GM21526 (cell line): ENCODE data around the gene PAQR6.
A peak's percentile ranks its signal among the peaks of the same experiment; 100 is the strongest.

Experiments
- ATAC-seq: cut with Tn5 transposase; IDR thresholded peaks from one replicate; pipeline ENCODE4 v1.9.1; 2021; ENCODE audit warnings: moderate library complexity; ENCODE audit not compliant: unreplicated experiment, low FRiP score

The PAQR6 gene, protein sequence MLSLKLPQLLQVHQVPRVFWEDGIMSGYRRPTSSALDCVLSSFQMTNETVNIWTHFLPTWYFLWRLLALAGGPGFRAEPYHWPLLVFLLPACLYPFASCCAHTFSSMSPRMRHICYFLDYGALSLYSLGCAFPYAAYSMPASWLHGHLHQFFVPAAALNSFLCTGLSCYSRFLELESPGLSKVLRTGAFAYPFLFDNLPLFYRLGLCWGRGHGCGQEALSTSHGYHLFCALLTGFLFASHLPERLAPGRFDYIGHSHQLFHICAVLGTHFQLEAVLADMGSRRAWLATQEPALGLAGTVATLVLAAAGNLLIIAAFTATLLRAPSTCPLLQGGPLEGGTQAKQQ

DNA sequence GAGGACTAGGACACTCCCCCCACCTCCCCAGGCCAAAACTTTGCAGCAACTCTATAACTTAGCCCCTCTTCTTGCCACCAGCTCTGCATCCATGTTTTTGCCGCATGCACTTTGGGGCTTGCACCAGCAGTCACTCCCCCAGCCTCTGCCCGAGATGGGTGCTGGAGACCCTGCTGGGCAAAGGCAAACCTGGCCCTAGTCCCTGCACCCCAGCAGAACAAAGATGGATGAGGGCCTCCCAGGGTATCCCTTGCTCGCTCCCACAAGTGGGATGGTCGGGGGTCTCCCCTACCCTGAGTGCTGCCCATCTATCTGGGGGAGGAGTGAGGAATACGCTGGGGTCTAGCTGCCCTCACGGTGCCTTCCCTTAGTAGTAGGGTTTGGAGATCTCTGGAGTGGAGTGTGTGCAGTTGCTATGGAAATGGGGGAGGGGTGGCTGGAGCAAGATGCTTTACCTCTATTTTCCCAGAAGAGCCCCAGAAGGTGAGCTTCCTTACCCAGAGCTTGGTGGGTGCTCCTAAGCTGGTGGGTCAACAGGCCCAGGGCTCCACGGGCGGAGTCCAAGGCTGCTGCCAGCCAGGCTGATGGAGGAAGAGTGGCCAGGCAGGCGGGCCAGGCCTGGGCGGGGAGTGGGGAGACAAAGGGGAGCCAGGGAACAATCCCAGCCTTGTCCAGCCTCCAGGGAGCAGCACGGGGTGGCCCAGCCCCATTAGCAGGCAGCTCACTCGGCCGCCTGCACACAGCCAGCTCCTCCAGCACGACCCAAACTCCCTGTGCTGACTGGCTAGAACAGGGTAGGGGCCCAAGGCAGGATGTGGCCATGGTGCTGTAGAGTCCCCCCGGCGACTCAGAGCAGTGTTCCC lies at the start of gene PAQR6:
Gene PAQR6 (minus strand): TSS at position 597 of the 863 bp plus-strand sequence. CDS start 1,325 bp downstream, outside the sequence.
- no peak for ATAC-seq

DNA sequence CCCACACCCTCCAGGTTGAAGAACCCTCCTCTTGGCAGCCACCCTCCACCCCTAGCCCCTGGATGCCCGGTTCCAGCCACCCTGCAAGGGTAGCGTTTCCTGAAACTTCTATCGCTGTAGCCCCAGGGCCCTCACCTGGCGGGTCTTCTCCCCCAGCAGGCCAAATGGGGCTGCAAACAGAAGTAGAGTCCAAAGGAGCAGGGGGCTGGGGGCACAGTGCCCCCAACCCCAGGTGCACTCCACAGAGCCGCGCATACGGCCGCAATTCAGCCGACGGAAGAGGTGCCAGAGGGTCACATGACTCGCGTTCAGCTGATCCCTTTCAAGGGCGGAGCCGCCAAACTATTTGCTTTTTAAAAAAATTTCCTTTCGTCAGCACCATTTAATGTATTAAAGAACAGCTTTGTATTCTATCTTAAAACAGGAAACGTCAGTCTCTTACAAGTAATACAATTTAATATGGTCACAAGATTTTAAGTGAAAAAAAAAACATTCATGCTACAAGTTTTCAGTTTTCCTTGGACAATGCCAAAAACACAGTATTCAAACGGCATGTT lies 47.6 kb upstream of the PAQR6 start, which contains the start of gene GLMP:
Gene GLMP (minus strand): TSS at position 289 of the 557 bp plus-strand sequence. CDS start 34 bp downstream, at position 255.
- ATAC-seq: no peak

DNA sequence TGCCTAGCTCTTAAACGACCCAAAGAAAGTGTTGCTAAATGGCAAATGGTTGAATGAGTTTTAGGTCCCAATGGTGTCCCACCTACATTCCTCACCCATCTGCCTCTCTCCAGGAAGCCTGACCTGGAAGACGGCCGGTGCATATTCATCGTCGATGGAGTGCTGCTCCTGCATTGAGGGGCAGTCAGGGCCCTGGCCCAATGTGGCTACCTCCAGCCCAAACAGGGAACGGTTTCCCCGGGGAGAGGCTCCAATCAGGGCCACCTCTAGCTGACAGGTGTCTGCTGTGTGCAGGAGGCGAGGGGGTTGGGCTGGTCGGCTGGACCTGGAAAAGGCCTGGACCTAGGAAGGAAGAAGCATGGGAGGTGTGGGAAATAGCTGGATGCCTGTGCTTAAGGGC lies 46.0 kb upstream of the PAQR6 start:
- ATAC-seq: no peak

DNA sequence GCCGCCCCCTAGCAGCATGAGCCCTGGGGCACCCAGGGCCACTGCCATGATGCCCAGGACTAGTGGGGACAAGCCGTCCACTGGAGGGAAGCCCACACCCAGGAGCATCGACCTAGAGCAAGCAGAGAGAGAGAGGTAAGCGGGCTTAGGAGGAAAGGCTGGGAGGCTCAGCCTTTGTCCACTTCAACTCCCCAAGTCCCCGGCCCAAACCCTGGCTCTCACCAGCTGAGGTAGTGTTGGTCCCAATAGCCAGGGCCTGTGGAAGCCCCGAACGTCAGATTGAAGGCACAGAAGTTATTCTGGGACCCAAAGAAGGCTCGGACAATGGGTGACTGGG lies 45.2 kb upstream of the PAQR6 start:
- ATAC-seq: no peak

DNA sequence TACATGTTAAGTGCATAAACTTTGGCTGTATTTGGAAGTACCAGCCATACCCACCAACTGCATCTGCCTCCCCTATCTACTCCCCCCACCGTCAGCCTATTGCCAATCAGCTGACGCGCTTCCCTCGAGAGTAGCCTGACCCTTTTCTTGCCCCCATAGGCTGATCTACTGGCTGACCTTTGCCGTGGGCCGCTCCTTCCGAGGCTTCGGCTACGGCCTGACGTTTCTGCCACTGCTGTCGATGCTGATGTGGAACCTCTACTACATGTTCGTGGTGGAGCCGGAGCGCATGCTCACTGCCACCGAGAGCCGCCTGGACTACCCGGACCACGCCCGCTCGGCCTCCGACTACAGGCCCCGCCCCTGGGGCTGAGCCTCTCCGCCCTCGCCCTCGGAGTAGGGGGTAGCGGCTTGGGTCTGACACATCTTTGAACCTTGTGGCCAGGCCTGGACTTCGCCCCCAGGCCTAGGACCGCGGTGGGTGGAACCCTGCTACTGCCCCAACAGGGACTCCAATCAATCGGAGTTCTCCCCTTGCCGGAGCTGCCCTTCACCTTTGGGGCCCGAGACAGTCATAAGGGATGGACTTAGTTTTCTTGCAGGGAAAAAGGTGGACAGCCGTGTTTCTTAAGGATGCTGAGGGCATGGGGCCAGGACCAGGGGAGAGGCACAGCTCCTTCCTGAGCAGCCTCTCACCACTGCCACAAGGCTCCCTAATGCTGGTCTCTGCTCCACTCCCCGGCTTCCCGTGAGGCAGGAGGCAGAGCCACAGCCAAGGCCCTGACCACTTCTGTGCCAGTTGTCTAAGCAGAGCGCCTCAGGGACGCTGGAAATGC lies 43.6 kb upstream of the PAQR6 start:
- no peak for ATAC-seq

DNA sequence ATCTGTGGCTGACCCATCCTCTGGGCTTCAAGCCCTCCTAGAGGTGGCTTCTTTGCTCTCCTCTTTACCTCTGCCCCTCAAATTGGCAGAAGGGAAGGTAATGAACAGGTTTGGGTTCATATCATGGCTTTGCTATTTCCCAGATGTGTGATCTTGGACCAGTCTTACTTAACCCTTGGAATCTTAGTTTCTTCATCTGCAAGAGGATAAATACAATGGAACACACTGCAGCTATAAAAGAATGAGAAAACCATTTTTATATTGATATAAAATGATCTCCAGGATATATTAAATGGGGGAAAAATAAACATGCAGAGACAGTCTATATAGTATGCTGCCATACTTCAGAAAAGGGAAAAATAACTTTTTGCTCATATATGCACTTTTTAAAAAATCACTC lies 42.0 kb upstream of the PAQR6 start:
- no peak for ATAC-seq

DNA sequence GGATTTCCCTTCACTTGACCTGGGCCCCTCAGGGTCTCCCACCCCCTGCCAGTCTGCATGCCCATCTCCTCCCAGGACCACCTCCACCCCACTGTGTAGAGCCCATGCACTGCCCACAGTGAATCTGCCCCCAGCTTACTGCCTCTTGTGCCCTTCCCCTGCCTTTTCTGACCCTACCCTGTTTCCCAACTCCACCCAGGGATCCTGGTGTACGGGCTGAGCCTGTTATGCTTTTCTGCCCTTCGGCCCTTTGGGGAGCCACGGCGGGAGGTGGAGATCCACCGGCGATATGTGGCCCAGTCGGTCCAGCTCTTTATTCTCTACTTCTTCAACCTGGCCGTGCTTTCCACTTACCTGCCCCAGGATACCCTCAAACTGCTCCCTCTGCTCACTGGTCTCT lies 38.2 kb upstream of the PAQR6 start:
- no peak for ATAC-seq

DNA sequence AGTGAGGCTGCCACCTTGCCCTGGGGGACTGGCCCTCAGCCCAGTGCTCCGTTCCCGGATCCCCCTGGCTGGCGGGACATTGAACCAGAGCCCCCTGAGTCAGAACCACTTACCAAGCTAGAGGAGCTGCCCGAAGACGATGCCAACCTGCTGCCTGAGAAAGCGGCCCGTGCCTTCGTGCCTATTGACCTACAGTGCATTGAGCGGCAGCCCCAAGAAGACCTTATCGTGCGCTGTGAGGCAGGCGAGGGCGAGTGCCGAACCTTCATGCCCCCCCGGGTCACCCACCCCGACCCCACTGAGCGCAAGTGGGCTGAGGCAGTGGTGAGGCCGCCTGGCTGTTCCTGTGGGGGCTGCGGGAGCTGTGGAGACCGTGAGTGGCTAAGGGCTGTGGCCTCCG lies 37.6 kb upstream of the PAQR6 start:
- ATAC-seq: no peak

DNA sequence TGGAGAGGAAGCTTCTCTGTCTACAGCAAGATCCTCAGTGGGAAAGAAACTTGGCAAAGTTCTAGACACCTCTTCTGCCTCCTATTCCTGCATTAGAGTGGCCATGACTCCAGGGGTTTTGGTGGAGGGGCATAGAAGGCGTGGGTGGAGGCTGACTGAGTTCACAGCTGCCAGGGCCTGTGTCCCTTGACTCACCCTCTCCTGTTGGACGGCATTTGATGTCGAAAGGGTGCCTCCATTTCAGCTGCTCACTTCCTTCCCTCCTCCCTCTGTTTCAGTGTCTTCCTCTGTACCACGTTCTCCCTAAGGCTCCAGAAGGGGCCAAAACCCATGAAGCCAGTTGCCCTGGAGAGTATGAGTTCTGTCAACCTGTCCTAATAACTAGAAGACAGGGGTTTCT lies 36.9 kb upstream of the PAQR6 start:
- ATAC-seq: no peak

DNA sequence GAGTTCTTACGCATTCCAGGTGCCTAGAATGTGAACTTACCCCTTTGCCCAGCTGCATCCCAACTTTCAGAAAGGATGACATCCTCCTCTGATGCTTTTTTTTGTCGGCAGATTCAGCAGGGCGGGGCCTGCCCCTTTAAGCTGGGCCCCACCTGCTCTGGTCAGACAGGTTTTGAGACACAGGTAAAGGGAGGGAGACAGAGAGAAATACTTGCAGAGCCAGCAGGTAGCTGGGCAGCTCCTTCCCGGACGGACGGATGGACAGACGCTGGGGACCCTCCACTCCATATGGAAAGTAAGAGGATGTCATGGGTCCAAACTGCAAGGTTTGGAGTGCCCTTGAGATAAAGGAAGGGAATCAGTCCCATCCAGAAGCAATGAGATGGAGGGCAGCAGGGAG lies 36.3 kb upstream of the PAQR6 start, which contains the start of gene TMEM79:
Gene TMEM79 (plus strand): TSS at position 214 of the 400 bp plus-strand sequence. CDS start 902 bp downstream, outside the sequence.
- ATAC-seq: no peak

DNA sequence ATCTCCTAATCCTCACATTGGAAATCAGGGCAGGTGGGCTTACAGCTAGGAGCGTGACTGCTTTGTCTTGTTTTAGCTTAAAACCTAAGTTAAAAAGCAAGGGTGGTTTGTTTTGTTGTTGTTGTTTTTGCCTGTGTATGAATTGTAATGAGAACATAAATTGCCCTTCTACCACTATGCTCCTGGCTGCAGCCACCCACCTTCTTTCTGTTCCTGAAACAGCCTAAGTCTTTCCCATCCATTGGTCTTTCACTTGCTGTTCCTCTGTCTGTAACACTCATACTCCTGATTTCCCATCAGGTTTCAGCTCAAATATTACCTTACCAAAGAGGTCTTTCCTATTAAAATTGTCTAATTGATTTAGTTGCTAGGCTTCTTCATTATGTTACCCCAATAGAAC lies 35.7 kb upstream of the PAQR6 start:
- no peak for ATAC-seq

DNA sequence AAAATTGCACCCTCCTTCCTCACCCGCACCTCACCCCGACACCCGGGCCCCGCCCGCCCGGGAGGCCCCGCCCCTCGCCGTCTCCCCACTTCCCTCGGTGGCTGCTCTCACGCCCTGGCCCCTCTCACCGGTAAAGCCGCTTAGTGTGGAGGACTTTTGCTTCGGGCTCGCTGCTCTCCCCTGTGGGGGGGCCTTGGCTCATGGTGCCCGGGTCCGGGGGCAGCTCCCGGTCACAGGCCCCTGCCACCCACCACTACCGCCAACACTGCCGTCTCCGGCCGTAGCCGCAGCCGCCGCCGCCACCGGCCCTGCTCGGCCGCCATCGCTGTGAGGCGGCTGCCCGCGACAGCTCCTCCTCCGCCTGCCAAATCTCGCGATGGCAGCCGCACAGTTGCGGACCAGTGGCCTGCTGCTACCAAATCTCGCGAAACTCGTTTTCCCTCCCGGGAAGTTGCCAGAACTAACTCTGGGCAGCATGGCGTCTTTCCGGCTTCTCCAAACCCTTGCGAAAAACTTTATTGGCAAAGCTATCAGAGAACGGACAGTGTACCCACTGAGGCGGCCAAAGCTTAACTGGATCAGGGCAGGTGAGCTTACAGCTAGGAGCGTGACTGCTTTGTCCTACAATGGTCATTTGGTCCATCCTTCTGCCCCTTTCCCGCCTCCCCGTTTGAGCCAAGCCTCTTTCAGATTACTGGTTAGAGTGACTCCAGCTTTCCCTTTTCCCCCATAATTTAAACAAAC lies 34.8 kb upstream of the PAQR6 start, which contains the start of gene SMG5:
Gene SMG5 (minus strand): TSS at position 347 of the 744 bp plus-strand sequence. CDS start 145 bp downstream, at position 202.
- ATAC-seq: peak; percentile 72

DNA sequence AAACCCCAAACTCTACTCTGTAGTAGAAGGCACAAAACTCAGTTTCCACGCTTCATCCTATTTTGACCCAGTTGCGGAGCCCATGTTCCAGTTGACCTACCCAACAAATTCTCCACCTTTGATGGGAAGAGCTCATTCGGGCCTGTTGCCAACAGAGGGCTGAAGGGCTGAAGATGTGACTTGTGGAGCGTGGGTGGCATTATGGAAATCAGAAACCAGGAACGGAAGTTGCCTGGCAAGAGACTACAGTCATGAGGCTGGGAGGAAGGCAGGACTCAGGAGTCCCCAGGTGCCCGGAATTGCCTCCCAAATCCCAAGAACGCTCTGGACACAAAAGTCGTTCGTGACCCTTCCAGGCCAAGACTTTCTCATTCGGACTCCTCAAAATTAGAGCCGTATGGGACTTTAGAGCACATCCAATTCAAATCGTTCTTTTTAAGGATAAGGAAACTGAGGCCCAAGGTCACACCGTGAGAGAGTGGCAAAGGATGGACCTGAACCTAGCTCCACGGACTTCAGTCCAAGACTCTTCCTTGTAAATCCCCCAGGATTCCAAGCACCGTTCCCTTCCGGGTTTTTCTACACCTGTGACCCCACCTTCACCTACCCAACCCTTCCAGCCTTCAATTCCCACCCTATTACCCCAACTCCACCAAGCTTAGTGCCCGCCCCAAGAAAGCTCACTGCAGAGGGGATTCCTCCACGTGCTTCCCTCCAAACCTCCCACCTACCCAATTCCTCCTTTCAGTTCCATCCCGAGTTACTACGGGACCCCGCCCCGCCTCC lies 34.0 kb upstream of the PAQR6 start:
- ATAC-seq: no peak

DNA sequence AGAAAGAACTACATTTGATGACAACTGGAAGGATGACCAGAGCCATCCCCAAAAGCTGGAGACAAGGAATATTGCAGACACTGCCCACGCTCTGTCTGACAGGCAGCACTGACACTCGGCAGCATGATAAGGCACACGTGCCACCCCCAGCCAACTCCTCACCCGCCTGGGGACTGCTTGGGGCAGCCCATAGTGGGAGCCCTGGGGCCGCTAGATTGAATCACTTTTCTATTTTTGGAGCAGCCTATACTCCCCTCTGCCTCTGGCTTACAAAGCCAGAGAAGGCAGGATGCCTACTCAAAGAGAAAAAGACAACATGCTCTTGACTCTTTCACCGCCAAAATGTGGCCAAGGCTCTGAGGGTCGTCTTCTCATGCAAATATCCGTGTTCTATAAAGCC lies 33.4 kb upstream of the PAQR6 start:
- ATAC-seq: peak; percentile 35

DNA sequence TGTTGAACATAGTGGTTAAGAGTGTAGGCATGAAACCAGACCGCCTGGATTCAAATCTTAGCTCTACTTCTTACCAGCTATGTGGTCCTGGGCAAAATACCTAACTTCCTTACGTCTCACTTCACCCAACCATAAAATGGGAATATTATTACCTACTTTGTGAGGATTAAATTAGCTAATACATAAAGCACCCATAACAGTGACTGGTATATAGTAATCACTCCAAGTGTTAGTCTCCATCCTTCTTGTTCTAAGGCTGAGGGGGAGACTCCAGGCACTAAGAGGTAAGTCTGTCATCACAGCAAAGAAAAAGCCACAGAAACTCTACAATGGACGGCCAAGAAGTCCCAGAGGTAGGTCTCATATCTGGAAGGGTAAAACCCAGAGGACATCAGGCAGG lies 32.0 kb upstream of the PAQR6 start:
- ATAC-seq: no peak

DNA sequence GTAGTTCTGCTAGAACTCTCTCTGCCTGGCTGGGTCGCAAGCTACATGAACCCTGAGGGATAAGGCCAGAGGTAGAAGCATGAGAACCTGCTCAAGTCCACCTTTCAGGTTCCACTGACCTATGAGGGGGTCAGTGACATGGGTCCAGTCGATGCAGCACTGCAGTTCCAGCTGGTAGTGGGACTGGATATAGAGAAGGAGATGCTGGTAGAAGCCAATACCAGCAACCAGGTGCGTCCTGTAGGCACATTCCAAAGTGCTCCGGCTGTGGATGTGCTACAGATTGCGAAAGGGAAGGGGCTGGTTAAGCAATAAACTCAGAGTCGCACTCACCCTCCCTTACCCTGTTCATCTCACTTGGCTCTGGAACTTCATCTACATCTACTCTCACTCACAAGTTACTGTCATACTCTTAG lies 29.1 kb upstream of the PAQR6 start:
- ATAC-seq: no peak

DNA sequence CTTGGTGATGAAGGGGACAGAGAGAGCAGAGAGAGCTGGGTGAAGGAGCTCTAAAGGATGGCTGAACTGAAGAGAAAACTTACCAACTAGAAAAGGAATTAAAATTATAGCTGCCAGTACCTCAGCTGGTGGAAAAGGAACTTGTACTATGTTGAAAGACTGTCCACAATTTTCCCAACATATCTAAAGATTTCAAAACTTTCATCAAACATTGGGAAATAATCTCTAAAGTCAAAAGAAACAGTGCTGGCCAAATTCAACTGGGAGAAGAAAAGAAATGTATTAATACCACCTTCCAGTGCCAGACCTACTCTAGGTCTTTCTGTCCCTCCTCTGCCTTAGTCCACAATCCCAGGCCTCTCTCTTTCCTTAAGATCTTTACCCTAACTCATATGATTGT lies 28.7 kb upstream of the PAQR6 start:
- ATAC-seq: no peak

DNA sequence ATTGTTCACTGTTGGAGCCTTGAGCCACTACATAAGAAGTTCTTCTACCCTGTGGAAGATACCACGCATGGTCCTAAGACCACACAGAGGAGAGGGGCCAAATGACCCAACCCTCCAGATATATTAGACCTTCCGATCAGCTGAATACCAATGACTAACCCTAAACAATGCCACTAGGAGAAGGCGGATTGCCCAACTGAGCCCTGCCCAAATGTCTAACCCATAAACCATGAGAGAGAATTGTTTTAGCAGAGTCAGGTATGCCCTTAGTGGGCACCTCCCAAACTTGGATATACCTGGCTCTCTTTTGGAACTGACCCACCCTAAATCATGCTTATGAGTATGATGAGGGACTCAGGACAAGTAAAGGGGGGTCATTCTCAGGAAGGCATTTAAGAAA lies 22.5 kb upstream of the PAQR6 start:
- ATAC-seq: no peak

DNA sequence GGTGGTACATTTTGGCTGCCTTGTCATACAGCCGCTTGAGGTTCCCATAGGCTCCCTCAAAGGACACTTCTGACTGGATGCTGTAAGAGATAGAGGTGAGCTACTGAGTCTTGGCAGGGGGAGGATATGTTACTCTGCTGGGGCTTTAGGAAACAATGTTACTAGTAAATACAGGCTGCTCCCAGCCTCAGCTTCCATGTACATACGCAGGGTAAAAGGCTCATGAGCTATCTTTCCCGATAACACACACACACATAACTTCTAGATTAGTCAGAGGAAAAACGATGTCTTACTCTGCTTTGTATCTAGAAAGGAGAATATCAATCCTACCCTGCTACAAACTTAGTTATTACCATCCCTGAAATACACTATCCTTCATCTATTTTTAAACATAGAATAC lies 20.5 kb upstream of the PAQR6 start:
- ATAC-seq: no peak
